Activated gamma-delta T cell (primary cell): ENCODE results near the gene STAT5B.
"Not testable (repeated sequence)": the region's sequence is repeated elsewhere in the genome, so short reads cannot be mapped to it uniquely, and the experiment has no call there.

Experiments used
- DNase-seq: peaks from one replicate; lab custom pipeline; 2025; lab: John Stamatoyannopoulos, UW

Gene STAT5B

GRCh38 chr17:42233994-42234393 lies 42.2 kb downstream of the STAT5B start:
- no peak for DNase-seq

GRCh38 chr17:42233156-42233555 lies 43.0 kb downstream of the STAT5B start:
- no peak for DNase-seq

- DNase-seq = no peak
These were observed 46.0 kb downstream of the STAT5B start for GRCh38 chr17:42230225-42230624.

- no peak for DNase-seq
These were observed 48.1 kb downstream of the STAT5B start for GRCh38 chr17:42227849-42228700.

GRCh38 chr17:42225646-42226045 lies 50.5 kb downstream of the STAT5B start:
- DNase-seq = no peak

GRCh38 chr17:42224651-42225050 lies 51.5 kb downstream of the STAT5B start:
- DNase-seq = no peak

GRCh38 chr17:42221886-42222745 lies 54.1 kb downstream of the STAT5B start:
- no peak for DNase-seq

- not testable (repeated sequence) for DNase-seq
These were observed 56.9 kb downstream of the STAT5B start for GRCh38 chr17:42219280-42219679.

GRCh38 chr17:42214156-42214555 lies 62.0 kb downstream of the STAT5B start:
- DNase-seq = no peak

GRCh38 chr17:42212382-42212781 lies 63.8 kb downstream of the STAT5B start:
- no peak for DNase-seq

- not testable (repeated sequence) for DNase-seq
These were observed 64.3 kb downstream of the STAT5B start for GRCh38 chr17:42211921-42212341.

GRCh38 chr17:42210046-42210445 lies 66.1 kb downstream of the STAT5B start:
- DNase-seq = no peak

GRCh38 chr17:42206153-42206612 lies 70.0 kb downstream of the STAT5B start:
- not testable (repeated sequence) for DNase-seq

GRCh38 chr17:42203354-42203753 lies 72.8 kb downstream of the STAT5B start:
- DNase-seq = no peak

GRCh38 chr17:42202696-42203095 lies 73.5 kb downstream of the STAT5B start:
- no peak for DNase-seq

GRCh38 chr17:42202159-42202558 lies 74.0 kb downstream of the STAT5B start:
- no peak for DNase-seq

- DNase-seq = no peak
These were observed 74.8 kb downstream of the STAT5B start for GRCh38 chr17:42201458-42201772.

GRCh38 chr17:42200706-42201457 lies 75.3 kb downstream of the STAT5B start:
- no peak for DNase-seq

- DNase-seq = no peak
These were observed 76.7 kb downstream of the STAT5B start for GRCh38 chr17:42199416-42200011.

- DNase-seq = no peak
These were observed 77.3 kb downstream of the STAT5B start for GRCh38 chr17:42198897-42199296.

- DNase-seq = no peak
These were observed 78.5 kb downstream of the STAT5B start for GRCh38 chr17:42197564-42198156.
